Activated CD4-positive, CD25-positive, alpha-beta regulatory T cell treated with anti-CD3 and anti-CD28 coated beads, Interleukin-2, amount 50 U/mL, for 24 hours (primary cell): ENCODE data around the gene HOXD3.

Experiments
- ATAC-seq, 2 donors: fragments of 150-1000 bp; cut with Tn5 transposase; one replicate each; pipeline ENCODE4 v1.10.0; 2021; ENCODE audit warnings: mild to moderate bottlenecking in 1 of 2, moderate library complexity in 1 of 2

Gene HOXD3

GRCh38 chr2:176150584-176151441 is 6.3 kb upstream of the HOXD3 start:
- ATAC-seq: no peak

- ATAC-seq: no peak
These were observed 5.4 kb upstream of the HOXD3 start, which contains the start of gene HOXD4 for GRCh38 chr2:176151442-176152287. HOXD4 (plus strand) TSS chr2:176151550; CDS start chr2:176151634, 84 bp downstream.

- ATAC-seq: no peak
These were observed 4.5 kb upstream of the HOXD3 start for GRCh38 chr2:176152350-176153181.

GRCh38 chr2:176154576-176155252 is 2.4 kb upstream of the HOXD3 start:
- ATAC-seq: no peak

- ATAC-seq: no peak
These were observed 1.6 kb upstream of the HOXD3 start for GRCh38 chr2:176155356-176156044.

GRCh38 chr2:176156301-176156806 is 753 bp upstream of the HOXD3 start:
- ATAC-seq: no peak

- ATAC-seq: no peak
These were observed 535 bp downstream of the HOXD3 start for GRCh38 chr2:176157499-176158185.

GRCh38 chr2:176158186-176158591 is 1.1 kb downstream of the HOXD3 start:
- no peak for ATAC-seq

GRCh38 chr2:176158855-176159662 is 2.0 kb downstream of the HOXD3 start:
- ATAC-seq: no peak

- no peak for ATAC-seq
These were observed 2.6 kb downstream of the HOXD3 start for GRCh38 chr2:176159663-176160250.

- ATAC-seq: no peak
These were observed 3.3 kb downstream of the HOXD3 start for GRCh38 chr2:176160251-176160985.

- ATAC-seq: no peak
These were observed 4.1 kb downstream of the HOXD3 start for GRCh38 chr2:176160986-176161824.

GRCh38 chr2:176161825-176162626 is 4.9 kb downstream of the HOXD3 start:
- ATAC-seq: no peak

- no peak for ATAC-seq
These were observed 6.0 kb downstream of the HOXD3 start for GRCh38 chr2:176162911-176163671.

- ATAC-seq: no peak
These were observed 6.6 kb downstream of the HOXD3 start for GRCh38 chr2:176163672-176164056.

- ATAC-seq: no peak
These were observed 7.1 kb downstream of the HOXD3 start for GRCh38 chr2:176164201-176164600.
